Smooth muscle cell (in vitro differentiated cells): ENCODE measurements around the gene USP24. TPM values are rescaled to one million over a fixed set of nuclear protein-coding genes. Genes with fewer than 3 reads are reported as not detected.

Source experiments
- DNase-seq: peaks from one replicate; lab custom pipeline; 2025; ENCODE audit not compliant: unreplicated experiment; lab: John Stamatoyannopoulos, UW
- H2AFZ ChIP-seq: fragments of 200-600 bp; sonication (generic); 2 replicates; pipeline ENCODE4 v1.6.0; 2016; ENCODE audit warnings: antibody characterized with exemption, low read depth, mild to moderate bottlenecking
- H3F3A ChIP-seq: fragments of 200-600 bp; sonication (generic); 2 replicates; pipeline ENCODE4 v1.6.0; 2017; ENCODE audit warnings: antibody characterized with exemption, low read depth
- H3K27ac ChIP-seq: fragments of 200-600 bp; sonication (generic); 2 replicates; pipeline ENCODE4 v1.5.1; 2016; ENCODE audit warnings: low read depth, mild to moderate bottlenecking
- H3K27me3 ChIP-seq: fragments of 200-600 bp; sonication (generic); 2 replicates; pipeline ENCODE4 v1.6.1; 2016; ENCODE audit warnings: low read depth, mild to moderate bottlenecking
- H3K36me3 ChIP-seq: fragments of 200-600 bp; sonication (generic); 2 replicates; pipeline ENCODE4 v1.5.1; 2016; ENCODE audit warnings: low read depth
- H3K4me1 ChIP-seq: fragments of 200-600 bp; sonication (generic); 2 replicates; pipeline ENCODE4 v1.5.1; 2016; ENCODE audit warnings: low read depth
- H3K4me2 ChIP-seq: fragments of 200-600 bp; sonication (generic); 2 replicates; pipeline ENCODE4 v1.6.0; 2016; ENCODE audit warnings: mild to moderate bottlenecking
- H3K4me3 ChIP-seq: fragments of 200-600 bp; sonication (generic); 2 replicates; pipeline ENCODE4 v1.5.1; 2016; ENCODE audit warnings: mild to moderate bottlenecking
- H3K79me2 ChIP-seq: fragments of 200-600 bp; sonication (generic); 2 replicates; pipeline ENCODE4 v1.6.0; 2016; ENCODE audit warnings: low read depth, mild to moderate bottlenecking
- H3K9ac ChIP-seq: fragments of 200-600 bp; sonication (generic); 2 replicates; pipeline ENCODE4 v1.6.0; 2016; ENCODE audit warnings: low read depth
- H3K9me3 ChIP-seq: fragments of 200-600 bp; sonication (generic); replicated peaks from 2 replicates; pipeline ENCODE4 v1.5.1; 2016; ENCODE audit warnings: low read depth
- H4K20me1 ChIP-seq: fragments of 200-600 bp; sonication (generic); 2 replicates; pipeline ENCODE4 v1.6.0; 2016; ENCODE audit warnings: low read depth
- WGBS: methylation state at CpG from one replicate; pipeline ENCODE4 v1.1.7; 2016; ENCODE audit warnings: low lambda C conversion rate; 5-methylcytosine and 5-hydroxymethylcytosine counted together
- polyA plus RNA-seq: library from polyadenylated mRNA; unstranded; fragments of >200 nt; fragmentation: Nextera tagmentation; extraction: Ambion mirVana; gene quantifications from 2 replicates; pipeline ENCODE4 v1.2.1, GENCODE V29; 2016
- total RNA-seq: library from RNA; depleted of rRNA; stranded (reverse); fragments of >200 nt; gene quantifications from 2 replicates; pipeline ENCODE4 v1.2.3, GENCODE V29; 2014
- TF ChIP-seq, protein P1 (sequence below): fragments of 200-600 bp; sonication (generic); IDR thresholded peaks from 2 replicates; pipeline ENCODE4 v1.5.1; 2017; ENCODE audit warnings: borderline replicate concordance, mild to moderate bottlenecking, antibody characterized with exemption; ENCODE audit not compliant: insufficient read depth, poor library complexity, severe bottlenecking

Gene USP24
- total and polyA plus RNA-seq, 2 experiments from 2014 or later, result 3.6 to 25.9 TPM

DNA sequence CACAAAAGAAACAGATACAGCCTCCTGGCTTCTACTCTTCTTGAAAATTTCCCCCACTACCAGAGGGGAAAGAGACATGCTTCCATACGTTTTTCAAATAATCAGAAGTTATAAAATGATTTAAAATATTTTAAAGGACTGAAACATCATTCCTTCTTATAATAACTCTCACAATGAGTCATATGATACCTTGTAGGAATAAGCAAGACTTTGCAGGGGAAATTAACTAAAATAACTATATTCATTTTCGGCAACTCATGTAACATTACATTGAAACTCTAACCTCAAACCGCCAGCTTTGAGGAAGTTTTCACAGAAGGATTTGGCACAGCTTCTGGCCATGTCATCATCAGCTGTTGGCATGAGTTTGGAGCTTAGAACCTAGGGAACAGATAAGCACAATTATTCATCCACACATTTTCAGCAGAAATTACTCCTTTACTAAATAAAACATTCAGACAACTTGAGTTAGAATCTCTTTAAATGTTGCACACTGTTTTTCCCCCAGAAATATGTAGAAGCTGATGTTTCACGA, 85.9 kb downstream of the USP24 start:
- Histone ChIP-seq H3K9ac (no peak overlapping the region), H3K4me2 (no peak overlapping the region), H2AFZ (no peak overlapping the region), H3F3A (no peaks in the 10 kb centered on the region), H3K27me3 (no peaks in the 10 kb centered on the region), H3K36me3 (peaks cover 20% of the 10 kb centered on the region), H4K20me1 (no peaks in the 10 kb centered on the region), H3K4me3 (no peak overlapping the region), H3K79me2 (no peaks in the 10 kb centered on the region), H3K27ac (no peak overlapping the region), H3K4me1 (no peaks in the 10 kb centered on the region), H3K9me3 (no peaks in the 10 kb centered on the region)
- no peak for DNase-seq
- WGBS, result 95% methylated on average over 4 of the region's 4 CpGs
- TF ChIP-seq, protein P1, sequence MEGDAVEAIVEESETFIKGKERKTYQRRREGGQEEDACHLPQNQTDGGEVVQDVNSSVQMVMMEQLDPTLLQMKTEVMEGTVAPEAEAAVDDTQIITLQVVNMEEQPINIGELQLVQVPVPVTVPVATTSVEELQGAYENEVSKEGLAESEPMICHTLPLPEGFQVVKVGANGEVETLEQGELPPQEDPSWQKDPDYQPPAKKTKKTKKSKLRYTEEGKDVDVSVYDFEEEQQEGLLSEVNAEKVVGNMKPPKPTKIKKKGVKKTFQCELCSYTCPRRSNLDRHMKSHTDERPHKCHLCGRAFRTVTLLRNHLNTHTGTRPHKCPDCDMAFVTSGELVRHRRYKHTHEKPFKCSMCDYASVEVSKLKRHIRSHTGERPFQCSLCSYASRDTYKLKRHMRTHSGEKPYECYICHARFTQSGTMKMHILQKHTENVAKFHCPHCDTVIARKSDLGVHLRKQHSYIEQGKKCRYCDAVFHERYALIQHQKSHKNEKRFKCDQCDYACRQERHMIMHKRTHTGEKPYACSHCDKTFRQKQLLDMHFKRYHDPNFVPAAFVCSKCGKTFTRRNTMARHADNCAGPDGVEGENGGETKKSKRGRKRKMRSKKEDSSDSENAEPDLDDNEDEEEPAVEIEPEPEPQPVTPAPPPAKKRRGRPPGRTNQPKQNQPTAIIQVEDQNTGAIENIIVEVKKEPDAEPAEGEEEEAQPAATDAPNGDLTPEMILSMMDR, result no peak

DNA sequence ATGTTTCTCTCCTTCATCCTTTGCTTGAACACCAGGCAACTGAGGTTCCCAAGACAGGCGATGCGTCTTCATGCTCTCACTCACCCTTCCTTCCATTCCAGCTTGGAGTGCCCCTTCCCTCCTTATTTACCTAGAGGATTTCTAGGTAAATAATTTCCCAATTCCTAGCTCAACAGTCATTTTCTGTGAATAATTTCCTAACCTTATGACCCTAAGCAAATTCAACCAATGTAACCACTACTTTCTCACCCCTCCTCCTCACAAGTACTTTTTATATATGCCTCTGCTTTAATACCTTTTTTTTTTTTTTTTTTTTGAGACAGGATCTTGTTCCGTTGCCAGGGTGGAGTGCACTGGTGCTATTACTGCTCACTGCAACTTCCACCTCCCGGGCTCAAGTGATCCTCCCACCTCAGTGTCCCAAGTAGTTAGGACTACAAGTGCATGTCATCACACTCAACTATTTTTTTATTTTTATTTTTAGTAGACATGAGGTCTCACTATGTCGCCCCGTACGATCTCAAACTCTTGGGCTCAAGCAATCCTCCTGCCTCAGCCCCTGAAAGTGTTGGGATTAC, 86.7 kb downstream of the USP24 start:
- Histone ChIP-seq H3K27me3 (no peaks in the 10 kb centered on the region), H3K9me3 (no peaks in the 10 kb centered on the region), H3K4me3 (no peak overlapping the region), H3K27ac (peak overlapping the region; percentile 38), H3F3A (no peaks in the 10 kb centered on the region), H3K79me2 (no peaks in the 10 kb centered on the region), H2AFZ (no peak overlapping the region), H4K20me1 (no peaks in the 10 kb centered on the region), H3K4me2 (no peak overlapping the region), H3K9ac (no peak overlapping the region), H3K4me1 (no peaks in the 10 kb centered on the region), H3K36me3 (peaks cover 22% of the 10 kb centered on the region)
- 98% methylated on average over 7 of the region's 7 CpGs for WGBS
- TF ChIP-seq, protein P1, result no peak
- no peak for DNase-seq

DNA sequence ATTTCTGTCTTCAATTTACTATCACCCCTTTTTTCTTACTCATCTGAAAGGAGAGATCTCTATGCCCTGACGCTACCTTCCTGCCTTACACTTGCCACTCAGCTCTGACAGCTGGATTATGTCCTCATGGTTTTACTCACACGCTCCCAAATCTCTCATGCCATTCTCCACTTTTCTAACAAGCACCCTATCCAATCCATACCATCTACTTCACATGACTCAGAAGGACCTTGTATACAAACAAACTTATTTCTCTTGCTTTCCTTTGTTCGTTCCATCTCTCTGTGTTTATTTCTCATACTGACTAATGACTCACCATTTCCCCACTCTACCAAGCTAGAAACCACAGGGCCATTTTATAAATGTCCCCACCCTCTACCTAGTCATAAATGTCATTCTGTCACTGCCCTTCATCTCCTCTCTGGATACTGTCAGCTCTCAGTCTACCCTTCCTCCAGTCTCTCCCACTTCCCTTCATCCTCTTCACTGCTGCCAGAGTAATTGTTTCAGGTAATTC, 87.3 kb downstream of the USP24 start:
- WGBS, result 79% methylated on average over 3 of the region's 3 CpGs
- DNase-seq, result no peak

More for the DNA sequence above, 87.3 kb downstream of the USP24 start:
- Histone ChIP-seq H3K4me1 (no peaks in the 10 kb centered on the region), H3K4me2 (no peak overlapping the region), H3K4me3 (no peak overlapping the region), H3K27me3 (no peaks in the 10 kb centered on the region), H3K79me2 (no peaks in the 10 kb centered on the region), H4K20me1 (no peaks in the 10 kb centered on the region), H3K36me3 (peaks cover 28% of the 10 kb centered on the region), H3K9ac (no peak overlapping the region), H3K27ac (peak overlapping the region; percentile 38), H3K9me3 (no peaks in the 10 kb centered on the region), H3F3A (no peaks in the 10 kb centered on the region), H2AFZ (no peak overlapping the region)
- TF ChIP-seq, protein P1, result no peak
